ENCODE results near the gene OR10C1. TPM values are rescaled to one million over a fixed set of nuclear protein-coding genes. Genes with fewer than 3 reads are reported as not detected.

The OR10C1 gene
- total and polyA plus RNA-seq, 4 donors, result not detected

GRCh38 chr6:29486577-29486976 lies 47.5 kb downstream of the OR10C1 start:
- no peaks in the 10 kb centered on the region for H3K36me3 ChIP-seq (ENCODE audit: control insufficient read depth in 4 of 4, insufficient read depth in 4 of 4, low read length in 4 of 4)
- H3K27me3 ChIP-seq (ENCODE audit: control insufficient read depth in 3 of 3, insufficient read depth in 3 of 3, low read length in 2 of 3), result peaks cover 0 to 2% (median 0%) of the 10 kb centered on the region in 3 donors
- no peak overlapping the region for H3K27ac ChIP-seq (ENCODE audit: low read depth in 1 of 2, low read length in 1 of 2)
- H3K4me1 ChIP-seq (ENCODE audit: control insufficient read depth in 5 of 5, insufficient read depth in 5 of 5, low read length in 5 of 5), result no peaks in the 10 kb centered on the region
- no peak overlapping the region for H3K4me3 ChIP-seq
- H3K9me3 ChIP-seq (ENCODE audit: control insufficient read depth in 4 of 4, insufficient read depth in 3 of 4, low read length in 3 of 4), result peaks cover 0 to 4% (median 0%) of the 10 kb centered on the region in 4 donors
- ATAC-seq (ENCODE audit: insufficient read depth, low FRiP score) (no peak), DNase-seq (no peak)
- TF ChIP-seq, protein P1, sequence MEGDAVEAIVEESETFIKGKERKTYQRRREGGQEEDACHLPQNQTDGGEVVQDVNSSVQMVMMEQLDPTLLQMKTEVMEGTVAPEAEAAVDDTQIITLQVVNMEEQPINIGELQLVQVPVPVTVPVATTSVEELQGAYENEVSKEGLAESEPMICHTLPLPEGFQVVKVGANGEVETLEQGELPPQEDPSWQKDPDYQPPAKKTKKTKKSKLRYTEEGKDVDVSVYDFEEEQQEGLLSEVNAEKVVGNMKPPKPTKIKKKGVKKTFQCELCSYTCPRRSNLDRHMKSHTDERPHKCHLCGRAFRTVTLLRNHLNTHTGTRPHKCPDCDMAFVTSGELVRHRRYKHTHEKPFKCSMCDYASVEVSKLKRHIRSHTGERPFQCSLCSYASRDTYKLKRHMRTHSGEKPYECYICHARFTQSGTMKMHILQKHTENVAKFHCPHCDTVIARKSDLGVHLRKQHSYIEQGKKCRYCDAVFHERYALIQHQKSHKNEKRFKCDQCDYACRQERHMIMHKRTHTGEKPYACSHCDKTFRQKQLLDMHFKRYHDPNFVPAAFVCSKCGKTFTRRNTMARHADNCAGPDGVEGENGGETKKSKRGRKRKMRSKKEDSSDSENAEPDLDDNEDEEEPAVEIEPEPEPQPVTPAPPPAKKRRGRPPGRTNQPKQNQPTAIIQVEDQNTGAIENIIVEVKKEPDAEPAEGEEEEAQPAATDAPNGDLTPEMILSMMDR (IDR thresholded peaks at IDR 0.05; ENCODE audit: control extremely low read depth, extremely low read depth), result no peak
- 33 to 47% methylated on average over 4 of the region's 4 CpGs for WGBS, 2 donors
- no peak overlapping the region for H3K9ac ChIP-seq (ENCODE audit: insufficient read depth in 1 of 2, low read length in 2 of 2)

DNA sequence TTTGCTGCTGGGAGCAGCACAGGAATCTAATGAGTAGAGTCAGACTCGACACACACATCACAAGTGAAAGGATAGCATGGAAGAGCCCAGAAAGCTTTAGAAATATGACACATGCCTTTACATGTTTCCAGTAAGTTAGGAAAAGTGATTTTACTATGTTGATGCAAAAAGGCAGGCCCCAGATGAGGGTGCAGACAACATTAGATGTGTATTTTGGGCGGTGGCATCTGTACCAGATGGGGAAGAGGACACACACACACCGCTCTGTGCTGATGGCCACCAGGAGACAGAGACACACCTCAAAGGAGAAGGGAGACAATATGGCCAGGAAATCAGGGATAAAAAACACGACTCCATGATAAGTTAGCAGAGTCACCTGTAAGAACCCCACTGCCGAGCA lies 48.0 kb downstream of the OR10C1 start:
- Histone ChIP-seq H3K36me3 (ENCODE audit: control insufficient read depth in 4 of 4, insufficient read depth in 4 of 4, low read length in 4 of 4) (no peaks in the 10 kb centered on the region), H3K27ac (ENCODE audit: low read depth in 1 of 2, low read length in 1 of 2) (no peak overlapping the region), H3K4me1 (ENCODE audit: control insufficient read depth in 5 of 5, insufficient read depth in 5 of 5, low read length in 5 of 5) (no peaks in the 10 kb centered on the region), H3K4me3 (no peak overlapping the region), H3K9me3 (ENCODE audit: control insufficient read depth in 4 of 4, insufficient read depth in 3 of 4, low read length in 3 of 4) (peaks cover 0 to 3% (median 0%) of the 10 kb centered on the region in 4 donors), H3K27me3 (ENCODE audit: control insufficient read depth in 3 of 3, insufficient read depth in 3 of 3, low read length in 2 of 3) (peaks cover 0 to 2% (median 0%) of the 10 kb centered on the region in 3 donors), H3K9ac (ENCODE audit: insufficient read depth in 1 of 2, low read length in 2 of 2) (no peak overlapping the region)
- no peak for ATAC-seq (ENCODE audit: insufficient read depth, low FRiP score)
- TF ChIP-seq, protein P1 (IDR thresholded peaks at IDR 0.05; ENCODE audit: control extremely low read depth, extremely low read depth), result no peak
- DNase-seq, result no peak
- WGBS, 2 donors, result 84 to 93% methylated on average over 5 of the region's 5 CpGs

DNA sequence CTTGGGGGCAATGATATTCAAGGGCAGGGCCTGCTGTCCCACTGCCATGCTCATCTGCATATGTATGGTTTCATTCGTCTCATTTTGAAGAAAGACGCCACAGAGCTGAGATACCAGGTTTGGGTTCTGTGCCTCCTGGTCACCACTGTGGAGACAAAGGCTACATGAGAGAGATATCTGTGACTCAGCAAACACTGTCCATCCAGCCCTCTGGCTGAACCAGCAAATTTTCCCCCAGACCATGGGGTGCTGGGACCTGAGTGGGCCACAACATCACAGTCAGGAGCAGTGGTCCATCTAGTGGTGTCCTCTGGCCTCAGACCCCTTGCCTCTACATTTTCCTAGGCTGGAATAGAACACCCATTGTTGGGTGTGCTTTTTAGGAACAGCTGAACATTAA lies 48.6 kb downstream of the OR10C1 start, which contains the start of gene MAS1L:
TSS of gene MAS1L (minus strand) at position 297 of the 400 bp plus-strand sequence. CDS start at position 243, 54 bp downstream.
- WGBS, 2 donors, result 89 to 91% methylated on average over 2 of the region's 2 CpGs
- no peaks in the 10 kb centered on the region for H3K4me1 ChIP-seq (ENCODE audit: control insufficient read depth in 5 of 5, insufficient read depth in 5 of 5, low read length in 5 of 5)
- H3K9ac ChIP-seq (ENCODE audit: insufficient read depth in 1 of 2, low read length in 2 of 2), result no peak within 1 kb of the TSS
- no peak within 1 kb of the TSS for H3K27ac ChIP-seq (ENCODE audit: low read depth in 1 of 2, low read length in 1 of 2)
- no peak within 1 kb of the TSS for H3K4me3 ChIP-seq
- no peaks in the 10 kb centered on the region for H3K9me3 ChIP-seq (ENCODE audit: control insufficient read depth in 4 of 4, insufficient read depth in 3 of 4, low read length in 3 of 4)
- H3K27me3 ChIP-seq (ENCODE audit: control insufficient read depth in 3 of 3, insufficient read depth in 3 of 3, low read length in 2 of 3), result peaks cover 0 to 2% (median 0%) of the 10 kb centered on the region in 3 donors
- TF ChIP-seq, protein P1 (IDR thresholded peaks at IDR 0.05; ENCODE audit: control extremely low read depth, extremely low read depth), result no peak
- DNase-seq (no peak), ATAC-seq (ENCODE audit: insufficient read depth, low FRiP score) (no peak)
- no peaks in the 10 kb centered on the region for H3K36me3 ChIP-seq (ENCODE audit: control insufficient read depth in 4 of 4, insufficient read depth in 4 of 4, low read length in 4 of 4)

DNA sequence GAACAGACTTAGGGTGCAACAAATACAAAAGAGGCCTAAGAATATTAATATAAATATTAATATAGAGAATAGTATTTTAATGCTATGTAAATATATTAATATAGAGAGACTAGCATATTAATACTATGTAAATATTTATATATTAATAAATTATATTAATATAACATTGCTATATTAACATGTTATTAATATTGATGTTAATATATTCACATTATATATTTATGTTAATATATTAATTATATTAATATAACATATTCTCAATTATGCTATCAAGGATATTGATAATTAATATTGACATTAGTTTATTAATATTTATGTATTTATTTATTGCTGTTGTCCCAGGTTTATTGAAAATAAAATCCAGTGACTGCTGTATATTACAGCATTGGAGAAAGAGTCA lies 49.8 kb downstream of the OR10C1 start:
- TF ChIP-seq, protein P1 (IDR thresholded peaks at IDR 0.05; ENCODE audit: control extremely low read depth, extremely low read depth), result no peak
- no peaks in the 10 kb centered on the region for H3K4me1 ChIP-seq (ENCODE audit: control insufficient read depth in 5 of 5, insufficient read depth in 5 of 5, low read length in 5 of 5)
- ATAC-seq (ENCODE audit: insufficient read depth, low FRiP score), result no peak
- H3K27ac ChIP-seq (ENCODE audit: low read depth in 1 of 2, low read length in 1 of 2), result no peak overlapping the region
- peaks cover 0 to 2% (median 0%) of the 10 kb centered on the region in 3 donors for H3K27me3 ChIP-seq (ENCODE audit: control insufficient read depth in 3 of 3, insufficient read depth in 3 of 3, low read length in 2 of 3)
- no peak overlapping the region for H3K4me3 ChIP-seq
- H3K36me3 ChIP-seq (ENCODE audit: control insufficient read depth in 4 of 4, insufficient read depth in 4 of 4, low read length in 4 of 4), result no peaks in the 10 kb centered on the region
- no peak overlapping the region for H3K9ac ChIP-seq (ENCODE audit: insufficient read depth in 1 of 2, low read length in 2 of 2)
- DNase-seq, result no peak
- no peaks in the 10 kb centered on the region for H3K9me3 ChIP-seq (ENCODE audit: control insufficient read depth in 4 of 4, insufficient read depth in 3 of 4, low read length in 3 of 4)
